ENCODE measurements around the gene ZNF175. TPM values are rescaled to one million over a fixed set of nuclear protein-coding genes. Genes with fewer than 3 reads are reported as not detected.

ZNF175 gene
- total and polyA plus RNA-seq, 2 donors (not counting 3 experiments of a cell fraction or from before 2014, with no cell fraction given), result 4.9 to 16.5 TPM

DNA sequence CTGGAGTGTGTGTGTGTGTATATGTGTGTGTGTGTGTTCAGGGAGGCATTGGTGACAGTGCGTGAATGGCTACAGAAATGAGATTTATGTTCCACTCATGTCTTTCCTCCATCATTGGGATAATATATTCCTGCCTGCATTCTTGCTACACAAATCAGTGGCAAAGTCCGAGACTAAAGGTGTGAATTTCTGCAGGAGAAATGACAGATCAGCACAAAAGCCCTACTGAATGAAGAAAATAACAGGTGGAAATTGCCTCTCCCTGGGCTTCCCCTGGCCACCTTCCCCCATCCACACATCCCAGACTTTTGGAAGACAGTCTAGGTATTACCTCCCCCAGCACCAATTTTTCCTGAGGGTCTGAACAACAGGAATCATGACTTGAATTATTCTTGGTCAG is 49.7 kb upstream of the ZNF175 start:
- no peaks in the 10 kb centered on the region for H3K79me2 ChIP-seq (ENCODE audit: control insufficient read depth, insufficient read depth, low read length)
- no peak for TF ChIP-seq FOS (IDR thresholded peaks at IDR 0.05; ENCODE audit: borderline replicate concordance, insufficient read depth, low read length)
- TF ChIP-seq JUN (IDR thresholded peaks at IDR 0.05; ENCODE audit: borderline replicate concordance, insufficient read depth, insufficient read length, low read depth), result no peak
- TF ChIP-seq, protein P1, sequence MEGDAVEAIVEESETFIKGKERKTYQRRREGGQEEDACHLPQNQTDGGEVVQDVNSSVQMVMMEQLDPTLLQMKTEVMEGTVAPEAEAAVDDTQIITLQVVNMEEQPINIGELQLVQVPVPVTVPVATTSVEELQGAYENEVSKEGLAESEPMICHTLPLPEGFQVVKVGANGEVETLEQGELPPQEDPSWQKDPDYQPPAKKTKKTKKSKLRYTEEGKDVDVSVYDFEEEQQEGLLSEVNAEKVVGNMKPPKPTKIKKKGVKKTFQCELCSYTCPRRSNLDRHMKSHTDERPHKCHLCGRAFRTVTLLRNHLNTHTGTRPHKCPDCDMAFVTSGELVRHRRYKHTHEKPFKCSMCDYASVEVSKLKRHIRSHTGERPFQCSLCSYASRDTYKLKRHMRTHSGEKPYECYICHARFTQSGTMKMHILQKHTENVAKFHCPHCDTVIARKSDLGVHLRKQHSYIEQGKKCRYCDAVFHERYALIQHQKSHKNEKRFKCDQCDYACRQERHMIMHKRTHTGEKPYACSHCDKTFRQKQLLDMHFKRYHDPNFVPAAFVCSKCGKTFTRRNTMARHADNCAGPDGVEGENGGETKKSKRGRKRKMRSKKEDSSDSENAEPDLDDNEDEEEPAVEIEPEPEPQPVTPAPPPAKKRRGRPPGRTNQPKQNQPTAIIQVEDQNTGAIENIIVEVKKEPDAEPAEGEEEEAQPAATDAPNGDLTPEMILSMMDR (IDR thresholded peaks at IDR 0.05; ENCODE audit: extremely low read depth in 1 of 2, insufficient read depth in 1 of 2, low read depth in 1 of 2, low read length in 2 of 2), result no peak
- TF ChIP-seq POLR2AphosphoS5 (IDR thresholded peaks at IDR 0.05; ENCODE audit: insufficient read depth, low read depth, low read length), result no peak
- no peak for TF ChIP-seq EZH2 (IDR thresholded peaks at IDR 0.05; ENCODE audit: borderline replicate concordance, low read depth, low read length, severe bottlenecking)
- no peaks in the 10 kb centered on the region for H3K36me3 ChIP-seq (ENCODE audit: control insufficient read depth in 2 of 2, extremely low read depth in 1 of 2, insufficient read depth in 2 of 2, low read length in 2 of 2)
- BruUV-seq (replicated peaks), result no TSS peak
- no peaks in the 10 kb centered on the region for H3K9me1 ChIP-seq (replicated peaks; ENCODE audit: control insufficient read depth, extremely low read depth, insufficient read depth, low read length)
- no peak overlapping the region for H3K4me3 ChIP-seq (replicated peaks in 1 of 3; ENCODE audit: insufficient read depth in 1 of 3, low read depth in 1 of 3, low read length in 3 of 3)
- no peaks in the 10 kb centered on the region for H3K4me1 ChIP-seq (ENCODE audit: control insufficient read depth, extremely low read depth, insufficient read depth, low read length)
- H3K27me3 ChIP-seq (ENCODE audit: control insufficient read depth in 2 of 2, insufficient read depth in 2 of 2, low read length in 2 of 2), result peaks cover 0 to 2% of the 10 kb centered on the region in 2 experiments
- intact Hi-C loops (cut with micrococcal nuclease), result no loop called here
- dilution Hi-C loops (cut with MboI; ENCODE audit: extremely low pct_ligation_motif_present, low sequenced_read_pairs), result no loop called here
- no peaks in the 10 kb centered on the region for H3K9me3 ChIP-seq (replicated peaks; ENCODE audit: control insufficient read depth, insufficient read depth, low read length)
- ChIA-PET POLR2A (no interaction called here), CTCF (no interaction called here)
- H3K9ac ChIP-seq (replicated peaks; ENCODE audit: extremely low read depth, insufficient read depth, low read length), result no peak overlapping the region
- no peak for DNase-seq (ENCODE audit: low read depth, low spot score)
- H3K27ac ChIP-seq (ENCODE audit: insufficient read depth, low read depth, low read length), result no peak overlapping the region
- no peak for FAIRE-seq
- no peak overlapping the region for H2AFZ ChIP-seq (ENCODE audit: low read depth, low read length)
- no peaks in the 10 kb centered on the region for H4K20me1 ChIP-seq (replicated peaks; ENCODE audit: control insufficient read depth, extremely low read depth, insufficient read depth, low read length)
- no peak overlapping the region for H3K4me2 ChIP-seq (ENCODE audit: insufficient read depth, low read length)

DNA sequence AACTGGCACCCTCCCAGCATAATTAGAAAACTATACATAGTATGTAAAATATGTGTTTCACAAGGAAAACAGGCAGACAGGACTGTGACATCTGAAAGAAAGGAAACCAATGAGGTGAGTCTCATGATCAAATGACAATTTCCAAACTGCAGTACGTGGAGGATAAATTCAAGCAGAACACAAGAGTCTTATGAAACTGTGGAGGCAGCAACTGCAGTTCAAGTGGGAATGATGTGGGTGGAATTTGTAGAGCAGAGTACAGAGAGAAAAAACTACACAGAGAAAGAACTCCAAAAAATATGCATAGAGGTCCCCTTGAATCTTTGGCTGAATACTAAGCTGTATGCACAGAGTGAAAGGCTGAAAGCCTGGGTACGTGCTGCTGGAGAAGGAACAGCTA is 49.3 kb upstream of the ZNF175 start:
- no peaks in the 10 kb centered on the region for H3K36me3 ChIP-seq (ENCODE audit: control insufficient read depth in 2 of 2, extremely low read depth in 1 of 2, insufficient read depth in 2 of 2, low read length in 2 of 2)
- dilution Hi-C loops (cut with MboI; ENCODE audit: extremely low pct_ligation_motif_present, low sequenced_read_pairs) (no loop called here), intact Hi-C loops (cut with micrococcal nuclease) (no loop called here)
- CTCF ChIA-PET, result no interaction called here
- H3K9me3 ChIP-seq (replicated peaks; ENCODE audit: control insufficient read depth, insufficient read depth, low read length), result no peaks in the 10 kb centered on the region
- POLR2A ChIA-PET, result no interaction called here
- no peak overlapping the region for H3K9ac ChIP-seq (replicated peaks; ENCODE audit: extremely low read depth, insufficient read depth, low read length)
- no peaks in the 10 kb centered on the region for H4K20me1 ChIP-seq (replicated peaks; ENCODE audit: control insufficient read depth, extremely low read depth, insufficient read depth, low read length)
- no peak overlapping the region for H3K4me2 ChIP-seq (ENCODE audit: insufficient read depth, low read length)
- H3K27me3 ChIP-seq (ENCODE audit: control insufficient read depth in 2 of 2, insufficient read depth in 2 of 2, low read length in 2 of 2), result peaks cover 0 to 2% of the 10 kb centered on the region in 2 experiments
- no peak for TF ChIP-seq EZH2 (IDR thresholded peaks at IDR 0.05; ENCODE audit: borderline replicate concordance, low read depth, low read length, severe bottlenecking)
- no peak for TF ChIP-seq MYC (IDR thresholded peaks at IDR 0.05; ENCODE audit: low read depth, low read length)
- no peak for TF ChIP-seq FOS (IDR thresholded peaks at IDR 0.05; ENCODE audit: borderline replicate concordance, insufficient read depth, low read length)
- no peak for TF ChIP-seq POLR2A (IDR thresholded peaks at IDR 0.05; ENCODE audit: low read depth, low read length)
- TF ChIP-seq, protein P2, sequence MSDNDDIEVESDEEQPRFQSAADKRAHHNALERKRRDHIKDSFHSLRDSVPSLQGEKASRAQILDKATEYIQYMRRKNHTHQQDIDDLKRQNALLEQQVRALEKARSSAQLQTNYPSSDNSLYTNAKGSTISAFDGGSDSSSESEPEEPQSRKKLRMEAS (IDR thresholded peaks at IDR 0.05; ENCODE audit: insufficient read depth, insufficient read length), result no peak
- TF ChIP-seq, protein P1 (IDR thresholded peaks at IDR 0.05; ENCODE audit: extremely low read depth in 1 of 2, insufficient read depth in 1 of 2, low read depth in 1 of 2, low read length in 2 of 2), result no peak
- TF ChIP-seq POLR2AphosphoS5 (IDR thresholded peaks at IDR 0.05; ENCODE audit: insufficient read depth, low read depth, low read length), result no peak
- no peak for TF ChIP-seq GATA2 (IDR thresholded peaks at IDR 0.05; ENCODE audit: insufficient read depth, insufficient read length, low read depth, low read length)
- no peak for TF ChIP-seq JUN (IDR thresholded peaks at IDR 0.05; ENCODE audit: borderline replicate concordance, insufficient read depth, insufficient read length, low read depth)
- no peak overlapping the region for H3K27ac ChIP-seq (ENCODE audit: insufficient read depth, low read depth, low read length)
- DNase-seq (ENCODE audit: low read depth, low spot score), result no peak
- H3K79me2 ChIP-seq (ENCODE audit: control insufficient read depth, insufficient read depth, low read length), result no peaks in the 10 kb centered on the region
- no peaks in the 10 kb centered on the region for H3K9me1 ChIP-seq (replicated peaks; ENCODE audit: control insufficient read depth, extremely low read depth, insufficient read depth, low read length)
- BruUV-seq (replicated peaks), result no TSS peak
- H3K4me3 ChIP-seq (replicated peaks in 1 of 3; ENCODE audit: insufficient read depth in 1 of 3, low read depth in 1 of 3, low read length in 3 of 3), result no peak overlapping the region
- H3K4me1 ChIP-seq (ENCODE audit: control insufficient read depth, extremely low read depth, insufficient read depth, low read length), result no peaks in the 10 kb centered on the region
- no peak overlapping the region for H2AFZ ChIP-seq (ENCODE audit: low read depth, low read length)
- FAIRE-seq, result no peak

Measured in endothelial cell of umbilical vein (primary cell).